ENCODE results near the gene RBPJL. TPM values are rescaled to one million over a fixed set of nuclear protein-coding genes. Genes with fewer than 3 reads are reported as not detected.
A peak's percentile ranks its signal among the peaks of the same experiment; 100 is the strongest.

Gene RBPJL
- total RNA-seq, 2 donors from 2014 or later: not detected

DNA sequence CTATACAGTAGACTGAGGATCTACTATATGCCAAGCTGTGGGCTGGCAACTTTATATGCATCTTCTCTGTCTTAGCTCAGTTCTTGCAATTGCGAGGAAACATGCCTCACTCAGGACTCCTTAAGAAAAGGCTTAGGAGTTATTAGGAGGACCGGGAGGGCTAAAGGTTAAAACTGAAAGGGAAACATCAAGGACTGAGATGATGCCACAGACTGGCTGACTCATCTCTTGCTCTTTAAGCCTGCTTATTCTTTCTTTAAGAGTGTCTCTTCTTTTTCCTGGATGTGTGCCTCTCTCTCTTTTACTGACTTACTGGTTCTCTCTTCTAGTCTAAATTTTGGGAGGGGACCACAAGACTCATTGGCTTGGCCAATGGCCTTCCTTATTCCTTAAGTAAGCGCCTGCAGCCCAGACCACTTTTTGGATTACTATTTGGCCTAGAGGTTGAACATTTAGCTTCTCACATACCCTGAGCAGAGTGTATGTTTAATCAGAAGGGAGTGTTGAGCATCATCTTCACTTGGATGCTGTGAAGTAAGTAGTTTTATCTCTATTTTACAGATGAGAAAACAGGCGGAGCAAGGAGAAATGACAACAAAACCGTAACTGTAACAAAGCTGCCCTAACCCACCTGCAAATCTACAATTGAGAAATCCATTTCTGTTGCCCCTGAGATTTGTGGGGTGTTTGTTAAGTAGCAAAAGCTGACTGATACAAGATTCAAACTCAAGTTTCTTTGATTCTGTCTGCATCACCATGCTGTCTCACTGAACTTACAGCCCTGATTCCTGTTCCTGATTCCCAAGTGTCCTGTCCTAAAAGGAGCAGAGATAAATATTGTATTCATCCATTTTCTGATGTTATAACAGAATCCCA is 48.8 kb downstream of the RBPJL start:
- no peaks in the 10 kb centered on the region for H3K27me3 Mint-ChIP-seq (ENCODE audit: low read depth)
- H3K27ac Mint-ChIP-seq: peak overlapping the region; percentile 91
- H3K4me3 Mint-ChIP-seq: peak overlapping the region; percentile 72 to 93
- peak; percentile 22 to 38 for DNase-seq
- no peaks in the 10 kb centered on the region for H3K9me3 Mint-ChIP-seq
- H3K4me1 Mint-ChIP-seq (ENCODE audit: low read depth): peaks cover 62% of the 10 kb centered on the region
- no peaks in the 10 kb centered on the region for H3K36me3 Mint-ChIP-seq (ENCODE audit: insufficient read depth in 2 of 2)
- peak; percentile 80 to 87 for ATAC-seq (replicated peaks in 1 of 2)

DNA sequence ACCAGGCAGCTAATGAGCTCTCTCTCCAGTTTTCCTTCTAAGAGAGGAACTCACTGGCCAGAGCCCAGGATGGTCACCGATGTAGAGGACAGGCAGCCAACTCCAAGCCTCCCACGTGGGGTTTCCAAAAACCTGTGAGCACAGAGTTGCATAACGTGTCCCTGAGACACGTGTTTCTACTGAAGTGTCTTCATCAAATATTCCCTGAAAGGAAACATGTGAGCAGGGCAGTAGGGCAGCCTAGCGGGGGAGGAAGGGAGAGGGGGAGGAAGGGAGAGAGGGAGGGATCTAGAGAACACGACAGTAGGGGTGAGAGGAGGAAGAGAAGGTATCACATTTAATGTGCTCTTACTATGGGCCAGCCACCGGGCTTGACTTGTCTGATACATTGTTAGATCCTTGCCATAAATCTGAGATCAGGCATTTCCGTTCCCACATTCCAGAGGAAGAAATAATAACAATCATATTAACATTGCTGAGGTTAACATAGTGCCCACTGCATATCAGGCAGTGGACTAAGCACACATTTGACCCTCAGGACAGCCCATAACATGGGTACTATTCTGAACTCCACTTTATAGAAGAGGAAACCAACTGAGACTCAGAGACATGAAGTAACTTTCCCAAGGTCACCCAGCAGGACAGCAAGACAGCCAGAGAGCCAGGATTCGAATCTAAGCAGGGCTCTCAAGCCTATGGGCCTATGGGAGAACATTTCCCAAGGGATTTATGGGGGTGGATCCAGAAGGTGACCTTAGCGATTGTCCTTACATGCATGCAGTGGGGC is 51.8 kb downstream of the RBPJL start:
- H3K9me3 Mint-ChIP-seq: no peaks in the 10 kb centered on the region
- no peak overlapping the region for H3K27ac Mint-ChIP-seq
- ATAC-seq (replicated peaks in 1 of 2): no peak
- H3K27me3 Mint-ChIP-seq (ENCODE audit: low read depth): no peaks in the 10 kb centered on the region
- no peak for DNase-seq
- peaks cover 66% of the 10 kb centered on the region for H3K4me1 Mint-ChIP-seq (ENCODE audit: low read depth)
- H3K4me3 Mint-ChIP-seq: no peak overlapping the region
- H3K36me3 Mint-ChIP-seq (ENCODE audit: insufficient read depth in 2 of 2): no peaks in the 10 kb centered on the region

GRCh38 chr20:45359069-45359405 is 52.4 kb downstream of the RBPJL start:
- Mint-ChIP-seq H3K27ac (no peak overlapping the region), H3K4me3 (no peak overlapping the region), H3K27me3 (ENCODE audit: low read depth) (no peaks in the 10 kb centered on the region), H3K9me3 (no peaks in the 10 kb centered on the region), H3K4me1 (ENCODE audit: low read depth) (peaks cover 66% of the 10 kb centered on the region), H3K36me3 (ENCODE audit: insufficient read depth in 2 of 2) (no peaks in the 10 kb centered on the region)
- ATAC-seq (replicated peaks in 1 of 2): no peak
- no peak for DNase-seq

DNA sequence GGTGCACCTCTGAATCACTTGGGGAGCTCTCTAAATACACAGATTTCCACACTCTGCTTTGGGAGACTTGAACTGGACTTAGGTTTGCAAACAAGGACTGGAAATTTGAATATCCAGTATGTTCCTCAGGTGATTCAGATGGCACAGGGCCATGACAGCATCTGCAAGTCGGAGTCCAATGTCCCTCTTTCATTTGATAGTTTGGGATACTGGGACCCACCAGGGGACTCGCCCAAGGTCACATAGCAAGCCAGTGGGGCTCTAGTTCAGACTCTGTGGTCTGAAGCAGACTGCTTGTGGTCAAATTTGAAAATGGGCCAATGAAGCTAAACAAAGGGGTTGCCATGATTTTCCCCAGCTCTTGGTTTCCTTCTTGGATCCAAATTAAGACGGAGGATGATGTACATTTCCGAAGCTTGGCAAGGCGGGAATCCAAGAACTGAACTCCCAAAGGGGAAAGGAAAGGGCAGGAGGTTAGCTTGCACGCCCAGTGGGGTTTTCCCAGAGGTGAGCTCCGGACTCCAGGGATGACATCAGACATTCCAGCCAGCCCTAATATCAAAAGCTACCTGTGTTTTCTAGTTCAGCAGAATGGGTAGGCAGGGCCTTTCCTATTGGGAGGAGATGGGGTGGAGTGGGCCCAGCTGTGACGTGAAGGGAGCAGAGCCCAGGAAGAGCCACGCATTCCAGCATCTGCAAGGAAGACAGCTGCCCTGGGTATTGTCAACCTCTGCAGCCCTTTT is 52.9 kb downstream of the RBPJL start:
- Mint-ChIP-seq H3K9me3 (no peaks in the 10 kb centered on the region), H3K36me3 (ENCODE audit: insufficient read depth in 2 of 2) (no peaks in the 10 kb centered on the region), H3K27me3 (ENCODE audit: low read depth) (no peaks in the 10 kb centered on the region), H3K4me1 (ENCODE audit: low read depth) (peaks cover 64% of the 10 kb centered on the region), H3K27ac (no peak overlapping the region), H3K4me3 (no peak overlapping the region)
- no peak for DNase-seq
- ATAC-seq (replicated peaks in 1 of 2): no peak

DNA sequence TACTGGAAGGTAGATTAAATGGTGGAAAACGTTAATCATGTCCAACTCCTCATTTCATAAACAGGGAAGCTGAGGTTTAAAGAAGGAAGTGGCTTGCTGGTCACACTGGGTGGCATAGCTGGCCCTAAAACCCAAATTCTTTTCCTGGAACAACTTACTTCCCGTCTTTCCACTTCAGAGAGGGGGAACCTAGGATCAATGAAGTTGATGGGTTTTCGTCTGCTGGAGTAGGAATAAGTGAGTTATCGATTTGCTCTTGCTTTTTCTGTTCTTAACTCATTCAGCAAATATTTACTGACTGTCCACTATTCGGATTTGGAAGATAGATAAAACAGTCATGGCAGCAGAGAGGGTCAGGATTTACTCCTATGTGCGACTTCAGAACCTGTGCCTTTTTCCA is 55.2 kb downstream of the RBPJL start:
- H3K27me3 Mint-ChIP-seq (ENCODE audit: low read depth): no peaks in the 10 kb centered on the region
- H3K9me3 Mint-ChIP-seq: no peaks in the 10 kb centered on the region
- no peaks in the 10 kb centered on the region for H3K36me3 Mint-ChIP-seq (ENCODE audit: insufficient read depth in 2 of 2)
- ATAC-seq (replicated peaks in 1 of 2) (no peak), DNase-seq (no peak)
- no peak overlapping the region for H3K4me3 Mint-ChIP-seq
- peaks cover 52% of the 10 kb centered on the region for H3K4me1 Mint-ChIP-seq (ENCODE audit: low read depth)
- H3K27ac Mint-ChIP-seq: no peak overlapping the region

GRCh38 chr20:45362804-45363610 is 56.4 kb downstream of the RBPJL start, which contains the start of gene SYS1:
SYS1 (plus strand) TSS chr20:45363156; CDS start chr20:45363532, 376 bp downstream.
- ATAC-seq (replicated peaks in 1 of 2) (peak; percentile 86 to 88), DNase-seq (peak; percentile 98 to 99)
- Mint-ChIP-seq H3K4me3 (peak within 1 kb of the TSS; percentile 91 to 95), H3K4me1 (ENCODE audit: low read depth) (peaks cover 46% of the 10 kb centered on the region), H3K36me3 (ENCODE audit: insufficient read depth in 2 of 2) (peaks cover 0 to 2% of the 10 kb centered on the region in 2 donors), H3K27ac (peak within 1 kb of the TSS; percentile 95), H3K9me3 (no peaks in the 10 kb centered on the region), H3K27me3 (ENCODE audit: low read depth) (no peaks in the 10 kb centered on the region)

GRCh38 chr20:45363611-45364492 is 57.2 kb downstream of the RBPJL start:
- DNase-seq: no peak
- Mint-ChIP-seq H3K27me3 (ENCODE audit: low read depth) (no peaks in the 10 kb centered on the region), H3K4me3 (peak overlapping the region; percentile 91 to 95), H3K9me3 (no peaks in the 10 kb centered on the region), H3K36me3 (ENCODE audit: insufficient read depth in 2 of 2) (peaks cover 0 to 2% of the 10 kb centered on the region in 2 donors), H3K27ac (peak overlapping the region; percentile 31), H3K4me1 (ENCODE audit: low read depth) (peaks cover 46% of the 10 kb centered on the region)
- ATAC-seq (replicated peaks in 1 of 2): no peak

DNA sequence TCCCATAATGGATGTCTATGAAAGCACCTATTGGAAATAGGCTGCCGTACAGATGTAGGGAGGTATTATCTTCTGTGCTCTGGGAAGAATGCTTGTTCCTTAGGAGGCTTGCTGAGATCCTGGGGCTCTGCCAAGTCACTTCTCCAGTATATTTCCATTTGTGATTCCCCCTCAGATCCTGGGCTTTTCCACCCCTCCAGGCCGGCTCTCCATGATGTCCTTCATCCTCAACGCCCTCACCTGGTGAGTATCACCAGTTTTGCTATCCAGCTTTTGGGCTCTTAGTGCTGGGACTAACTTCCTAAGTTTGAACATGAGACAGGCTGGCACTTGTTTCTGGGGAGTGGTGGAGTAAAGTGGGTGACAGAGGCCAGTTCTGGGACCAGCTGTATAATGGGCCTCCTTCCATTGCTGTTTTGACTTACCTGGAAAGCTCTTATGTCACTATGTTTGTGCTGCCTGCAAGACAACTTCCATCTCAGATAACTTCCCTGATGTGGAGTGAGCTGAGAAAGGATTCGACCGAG is 58.9 kb downstream of the RBPJL start:
- peak overlapping the region in 1 of 2 donors; percentile 24 for H3K4me3 Mint-ChIP-seq
- H3K4me1 Mint-ChIP-seq (ENCODE audit: low read depth): peaks cover 41% of the 10 kb centered on the region
- H3K9me3 Mint-ChIP-seq: no peaks in the 10 kb centered on the region
- H3K27ac Mint-ChIP-seq: peak overlapping the region; percentile 59
- H3K27me3 Mint-ChIP-seq (ENCODE audit: low read depth): no peaks in the 10 kb centered on the region
- DNase-seq (no peak), ATAC-seq (replicated peaks in 1 of 2) (no peak)
- peaks cover 0 to 2% of the 10 kb centered on the region in 2 donors for H3K36me3 Mint-ChIP-seq (ENCODE audit: insufficient read depth in 2 of 2)

DNA sequence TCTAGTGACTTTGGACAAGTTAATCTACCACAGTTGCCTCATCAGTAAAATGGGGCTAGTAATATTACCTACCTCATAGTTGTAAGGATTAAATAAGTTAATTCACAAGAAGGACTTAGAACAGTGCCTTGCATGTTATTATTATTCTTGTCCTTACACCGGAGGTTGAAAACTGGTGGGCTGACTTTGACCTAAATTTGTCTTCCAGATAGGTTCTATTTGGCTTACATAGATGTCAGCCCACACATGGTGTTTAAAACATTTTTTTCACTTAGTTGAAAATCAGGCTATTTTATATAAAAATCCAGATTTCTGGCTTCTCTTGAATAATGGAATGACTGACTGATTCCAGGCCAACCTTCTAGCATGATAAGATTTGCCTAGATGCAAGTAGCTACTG is 59.6 kb downstream of the RBPJL start:
- H3K27me3 Mint-ChIP-seq (ENCODE audit: low read depth): no peaks in the 10 kb centered on the region
- H3K36me3 Mint-ChIP-seq (ENCODE audit: insufficient read depth in 2 of 2): peaks cover 0 to 2% of the 10 kb centered on the region in 2 donors
- DNase-seq (no peak), ATAC-seq (replicated peaks in 1 of 2) (no peak)
- H3K4me3 Mint-ChIP-seq: no peak overlapping the region
- H3K9me3 Mint-ChIP-seq: no peaks in the 10 kb centered on the region
- H3K4me1 Mint-ChIP-seq (ENCODE audit: low read depth): peaks cover 41% of the 10 kb centered on the region
- H3K27ac Mint-ChIP-seq: no peak overlapping the region

GRCh38 chr20:45366631-45367030 is 60.0 kb downstream of the RBPJL start:
- DNase-seq (no peak), ATAC-seq (replicated peaks in 1 of 2) (no peak)
- Mint-ChIP-seq H3K4me3 (no peak overlapping the region), H3K27ac (no peak overlapping the region), H3K4me1 (ENCODE audit: low read depth) (peaks cover 41% of the 10 kb centered on the region), H3K27me3 (ENCODE audit: low read depth) (no peaks in the 10 kb centered on the region), H3K36me3 (ENCODE audit: insufficient read depth in 2 of 2) (peaks cover 0 to 2% of the 10 kb centered on the region in 2 donors), H3K9me3 (no peaks in the 10 kb centered on the region)

DNA sequence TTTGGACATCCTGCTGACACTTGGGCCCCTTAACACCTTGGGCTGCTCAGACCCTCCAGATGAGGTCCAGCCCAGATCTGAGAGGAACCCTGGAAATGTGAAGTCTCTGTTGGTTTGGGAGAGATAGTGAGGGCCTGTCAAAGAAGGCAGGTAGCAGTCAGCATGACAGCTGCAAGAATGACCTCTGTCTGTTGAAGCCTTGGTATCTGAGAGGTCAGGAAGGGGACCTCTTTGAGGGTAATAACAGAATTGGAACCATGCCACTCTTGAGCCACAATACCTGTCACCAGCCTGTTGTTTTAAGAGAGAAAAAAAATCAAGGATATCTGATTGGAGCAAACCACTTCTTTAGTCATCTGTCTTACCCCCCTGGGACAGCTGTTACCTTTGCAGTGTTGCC is 60.5 kb downstream of the RBPJL start:
- H3K36me3 Mint-ChIP-seq (ENCODE audit: insufficient read depth in 2 of 2): peaks cover 0 to 2% of the 10 kb centered on the region in 2 donors
- peaks cover 43% of the 10 kb centered on the region for H3K4me1 Mint-ChIP-seq (ENCODE audit: low read depth)
- H3K27ac Mint-ChIP-seq: no peak overlapping the region
- no peaks in the 10 kb centered on the region for H3K27me3 Mint-ChIP-seq (ENCODE audit: low read depth)
- no peak overlapping the region for H3K4me3 Mint-ChIP-seq
- ATAC-seq (replicated peaks in 1 of 2) (no peak), DNase-seq (no peak)
- no peaks in the 10 kb centered on the region for H3K9me3 Mint-ChIP-seq
